Measurements from ENCODE around the gene HSPA12A. TPM values are rescaled to one million over a fixed set of nuclear protein-coding genes. Genes with fewer than 3 reads are reported as not detected.

HSPA12A gene
- total RNA-seq, 1 experiment from 2014 or later: 1.4 TPM

GRCh38 chr10:116689744-116690143 lies 52.6 kb downstream of the HSPA12A start:
- no TSS peak for BruUV-seq (replicated peaks)
- POLR2A ChIA-PET (ENCODE audit: low non-redundant PET): no interaction called here
- intact Hi-C loops (cut with micrococcal nuclease; ENCODE audit: unreplicated experiment): no loop called here
- H3K9me3 ChIP-seq (ENCODE audit: low read depth, low read length, poor library complexity, severe bottlenecking): no peaks in the 10 kb centered on the region
- H3K27me3 ChIP-seq (replicated peaks; ENCODE audit: insufficient read depth, low read depth, low read length, poor library complexity): no peaks in the 10 kb centered on the region
- no peak overlapping the region for H3K4me3 ChIP-seq (ENCODE audit: low read depth, low read length, poor library complexity, severe bottlenecking)
- H3K4me1 ChIP-seq (ENCODE audit: insufficient read depth, low read length, poor library complexity, severe bottlenecking): no peaks in the 10 kb centered on the region
- no peak overlapping the region for H3K27ac ChIP-seq (ENCODE audit: low read depth, low read length, poor library complexity, severe bottlenecking)
- CTCF ChIA-PET: no interaction called here
- TF ChIP-seq CTCF (conservative IDR thresholded peaks at IDR 0.05; ENCODE audit: low read depth, low read length) (no peak), EZH2 (IDR thresholded peaks at IDR 0.05; ENCODE audit: borderline replicate concordance, low read depth, low read length, poor library complexity, severe bottlenecking) (no peak)
- H3K36me3 ChIP-seq (ENCODE audit: insufficient read depth, low read length, poor library complexity, severe bottlenecking): no peaks in the 10 kb centered on the region
- no peak for DNase-seq (ENCODE audit: low spot score)

GRCh38 chr10:116688741-116689495 lies 53.4 kb downstream of the HSPA12A start:
- H3K9me3 ChIP-seq (ENCODE audit: low read depth, low read length, poor library complexity, severe bottlenecking): no peaks in the 10 kb centered on the region
- no peak overlapping the region for H3K27ac ChIP-seq (ENCODE audit: low read depth, low read length, poor library complexity, severe bottlenecking)
- no peaks in the 10 kb centered on the region for H3K36me3 ChIP-seq (ENCODE audit: insufficient read depth, low read length, poor library complexity, severe bottlenecking)
- TF ChIP-seq EZH2 (IDR thresholded peaks at IDR 0.05; ENCODE audit: borderline replicate concordance, low read depth, low read length, poor library complexity, severe bottlenecking): no peak
- no peak for TF ChIP-seq CTCF (conservative IDR thresholded peaks at IDR 0.05; ENCODE audit: low read depth, low read length)
- H3K4me1 ChIP-seq (ENCODE audit: insufficient read depth, low read length, poor library complexity, severe bottlenecking): no peaks in the 10 kb centered on the region
- no TSS peak for BruUV-seq (replicated peaks)
- no peak overlapping the region for H3K4me3 ChIP-seq (ENCODE audit: low read depth, low read length, poor library complexity, severe bottlenecking)
- POLR2A ChIA-PET (ENCODE audit: low non-redundant PET): no interaction called here
- intact Hi-C loops (cut with micrococcal nuclease; ENCODE audit: unreplicated experiment): no loop called here
- CTCF ChIA-PET: no interaction called here
- DNase-seq (ENCODE audit: low spot score): no peak
- H3K27me3 ChIP-seq (replicated peaks; ENCODE audit: insufficient read depth, low read depth, low read length, poor library complexity): no peaks in the 10 kb centered on the region

GRCh38 chr10:116688241-116688711 lies 54.1 kb downstream of the HSPA12A start:
- ChIA-PET POLR2A (ENCODE audit: low non-redundant PET) (no interaction called here), CTCF (no interaction called here)
- Histone ChIP-seq H3K9me3 (ENCODE audit: low read depth, low read length, poor library complexity, severe bottlenecking) (no peaks in the 10 kb centered on the region), H3K27me3 (replicated peaks; ENCODE audit: insufficient read depth, low read depth, low read length, poor library complexity) (no peaks in the 10 kb centered on the region), H3K4me1 (ENCODE audit: insufficient read depth, low read length, poor library complexity, severe bottlenecking) (no peaks in the 10 kb centered on the region), H3K4me3 (ENCODE audit: low read depth, low read length, poor library complexity, severe bottlenecking) (no peak overlapping the region), H3K36me3 (ENCODE audit: insufficient read depth, low read length, poor library complexity, severe bottlenecking) (no peaks in the 10 kb centered on the region), H3K27ac (ENCODE audit: low read depth, low read length, poor library complexity, severe bottlenecking) (no peak overlapping the region)
- no TSS peak for BruUV-seq (replicated peaks)
- no peak for TF ChIP-seq CTCF (conservative IDR thresholded peaks at IDR 0.05; ENCODE audit: low read depth, low read length)
- TF ChIP-seq EZH2 (IDR thresholded peaks at IDR 0.05; ENCODE audit: borderline replicate concordance, low read depth, low read length, poor library complexity, severe bottlenecking): no peak
- no peak for DNase-seq (ENCODE audit: low spot score)
- intact Hi-C loops (cut with micrococcal nuclease; ENCODE audit: unreplicated experiment): no loop called here

Data from A673 (cell line).